Measurements from ENCODE around the gene FSTL1. TPM values are rescaled to one million over a fixed set of nuclear protein-coding genes. Genes with fewer than 3 reads are reported as not detected.

Gene FSTL1
- total and polyA plus RNA-seq, 2 of the 8 experiments (the other 6 are each of a cell fraction or from before 2014, with no cell fraction given) = 158 to 516 TPM

DNA sequence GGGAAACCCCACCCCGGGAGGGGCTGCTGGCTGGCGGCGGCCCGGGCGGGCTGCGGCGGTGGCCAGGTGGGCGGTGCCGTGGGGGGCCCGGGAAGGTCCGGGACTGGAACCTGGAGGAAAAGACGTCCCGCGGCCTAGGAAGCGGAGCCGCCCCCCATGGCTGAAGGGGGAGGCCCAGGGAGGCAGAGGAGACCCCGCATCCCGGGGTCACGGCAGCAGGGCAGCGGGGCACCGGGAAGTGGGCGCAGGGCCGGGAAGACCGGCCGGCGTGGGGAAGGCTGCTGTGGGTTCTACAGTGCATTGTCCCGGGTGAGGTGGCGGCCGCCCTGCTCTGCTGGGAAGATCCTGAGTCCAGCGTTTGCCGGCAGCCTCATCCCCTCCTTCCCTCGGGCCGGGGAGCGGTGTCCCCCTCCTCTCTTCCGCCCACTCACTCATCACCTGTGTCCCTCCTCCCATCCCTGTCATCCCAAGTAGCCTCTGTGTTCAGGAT is 525 bp upstream of the FSTL1 start:
- H4K91ac ChIP-seq (replicated peaks; ENCODE audit: insufficient read length, low read length) = no peak overlapping the region
- H4K8ac ChIP-seq (ENCODE audit: extremely low read depth, insufficient read depth, low read length) = peak overlapping the region; percentile 95
- no peak overlapping the region; the same call in 1 of the 2 replicates for H3K27ac ChIP-seq (ENCODE audit: low read depth, low read length)
- H3K36me3 ChIP-seq (ENCODE audit: control insufficient read depth in 2 of 4, insufficient read depth in 4 of 4, low read length in 3 of 4) = peaks cover 0 to 7% (median 1%) of the 10 kb centered on the region in 4 experiments; a peak in 2 of 8 replicates
- peaks cover 0 to 2% of the 10 kb centered on the region in 2 experiments; a peak in 1 of 4 replicates for H3K9me3 ChIP-seq (ENCODE audit: insufficient read depth in 2 of 2, low read depth in 1 of 2, low read length in 1 of 2)
- H3K14ac ChIP-seq (ENCODE audit: insufficient read length) = no peak overlapping the region
- CTCF ChIA-PET (ENCODE audit: partially characterized antibody) = interaction anchor here (1.0 to 13.8 kb wide), 3 partner anchors 10 to 106 kb away, joined by 3 to 294 read pairs (median 11); no protein-coding TSS in a partner anchor
- peak overlapping the region; percentile 25; the same call in 1 of the 2 replicates for H2AFZ ChIP-seq (ENCODE audit: low read length)
- peak overlapping the region; percentile 66 to 72 for H3K4me2 ChIP-seq (ENCODE audit: insufficient read depth in 1 of 2, low read depth in 2 of 2, low read length in 2 of 2)
- no peak overlapping the region for H3K23ac ChIP-seq (ENCODE audit: insufficient read length)
- 0 out of 2 replicates have a peak overlapping the region, but pooled peaks have one; percentile 0 for H2BK12ac ChIP-seq (ENCODE audit: low read depth, low read length)
- peak overlapping the region; percentile 71; the same call in 1 of the 2 replicates for H3K18ac ChIP-seq (ENCODE audit: extremely low read depth, low read length)
- H3K23me2 ChIP-seq (ENCODE audit: low read depth, low read length) = peaks cover 4% of the 10 kb centered on the region; the same call in 1 of the 2 replicates
- H2BK5ac ChIP-seq (ENCODE audit: low read depth, low read length) = peak overlapping the region; percentile 67; the same call in 1 of the 2 replicates
- peak overlapping the region; percentile 74 to 97 (median 87) for H3K4me3 ChIP-seq (ENCODE audit: extremely low read depth in 1 of 4, insufficient read depth in 2 of 4, low read depth in 3 of 4, low read length in 4 of 4)
- H3K4me1 ChIP-seq (replicated peaks in 1 of 4; ENCODE audit: control insufficient read depth in 3 of 4, insufficient read depth in 4 of 4, low read length in 3 of 4) = peaks cover 6 to 23% (median 19%) of the 10 kb centered on the region in 4 experiments; a peak in 5 of 7 replicates
- DNase-seq (ENCODE audit: low read depth in 1 of 2, low spot score in 2 of 2) = peak in 1 of 2 experiments; percentile 82
- POLR2A ChIA-PET (ENCODE audit: partially characterized antibody) = interaction anchor here (0.7 to 19.9 kb wide), 16 partner anchors 9 to 661 kb away, joined by 3 to 299 read pairs (median 4); partner anchors contain the start of gene GSK3B
- H3K79me1 ChIP-seq (ENCODE audit: low read depth, low read length) = peaks cover 11% of the 10 kb centered on the region; the same call in 1 of the 2 replicates
- H2BK15ac ChIP-seq (ENCODE audit: low read length) = no peak overlapping the region
- H4K20me1 ChIP-seq (replicated peaks in 1 of 2; ENCODE audit: control insufficient read depth in 1 of 2, insufficient read depth in 2 of 2, low read length in 2 of 2) = peaks cover 5 to 9% of the 10 kb centered on the region in 2 experiments
- no peaks in the 10 kb centered on the region for H3K27me3 ChIP-seq (replicated peaks in 1 of 4; ENCODE audit: control insufficient read depth in 3 of 4, extremely low read depth in 1 of 4, insufficient read depth in 3 of 4, low read length in 3 of 4)
- no peak overlapping the region for H3K56ac ChIP-seq (replicated peaks; ENCODE audit: insufficient read length, low read depth, low read length)
- FAIRE-seq = peak; percentile 36
- H2AK5ac ChIP-seq (ENCODE audit: low read depth, low read length) = no peak overlapping the region
- H2BK20ac ChIP-seq (ENCODE audit: low read length) = no peak overlapping the region
- peak overlapping the region in 3 of 4 experiments; percentile 46 to 58 (median 46); a peak in 4 of 7 replicates for H3K9ac ChIP-seq (replicated peaks in 1 of 4; ENCODE audit: extremely low read depth in 1 of 4, low read depth in 3 of 4, low read length in 3 of 4)
- no peak overlapping the region for H2BK120ac ChIP-seq (replicated peaks; ENCODE audit: low read depth, low read length)
- 0% methylated on average over 5 of the region's 35 CpGs; no CpG with 5 or more reads in 1 of the 2 experiments for WGBS, 2 experiments (ENCODE audit: extremely low coverage in 1 of 2, insufficient coverage in 1 of 2, insufficient read length in 1 of 2, insufficient replicate concordance in 2 of 2, low coverage in 1 of 2, low lambda C conversion rate in 2 of 2, missing lambda C conversion rate in 1 of 2)
- peak overlapping the region; percentile 65 for H4K5ac ChIP-seq (ENCODE audit: insufficient read length, low read depth, low read length)
- H3K79me2 ChIP-seq (ENCODE audit: control insufficient read depth in 1 of 2, insufficient read depth in 2 of 2, low read length in 2 of 2) = peaks cover 9 to 41% of the 10 kb centered on the region in 2 experiments; a peak in 3 of 4 replicates
- H3K4ac ChIP-seq (replicated peaks; ENCODE audit: insufficient read length, low read depth, low read length) = no peak overlapping the region
- TF ChIP-seq ASH2L (IDR thresholded peaks at IDR 0.05; ENCODE audit: low read length) (peak; percentile 87), FOSL1 (IDR thresholded peaks at IDR 0.05; ENCODE audit: insufficient read depth, low read depth, low read length) (no peak), EGR1 (IDR thresholded peaks at IDR 0.05; ENCODE audit: borderline replicate concordance, low read depth, low read length) (peak; percentile 98), CHD2 (IDR thresholded peaks at IDR 0.05; ENCODE audit: low read length) (no peak), TAF1 (IDR thresholded peaks at IDR 0.05; ENCODE audit: low read depth, low read length) (no peak), CTBP2 (IDR thresholded peaks at IDR 0.05; ENCODE audit: borderline replicate concordance, insufficient read depth, insufficient read length, low read length) (peak; percentile 63), BRCA1 (IDR thresholded peaks at IDR 0.05; ENCODE audit: low read depth, low read length) (no peak), SIN3A (conservative IDR thresholded peaks at IDR 0.05 in 1 of 2, IDR thresholded peaks at IDR 0.05 in 1 of 2; ENCODE audit: low read depth in 1 of 2, low read length in 2 of 2) (peak in 1 of 2 experiments; percentile 28; a peak in 2 of 4 replicates), HDAC2 (IDR thresholded peaks at IDR 0.05; ENCODE audit: borderline replicate concordance in 1 of 2, low read depth in 2 of 2, low read length in 2 of 2) (peak in 1 of 2 experiments; percentile 72; a peak in 1 of 4 replicates), POLR2A (IDR thresholded peaks at IDR 0.05; ENCODE audit: control extremely low read depth in 1 of 2, low read depth in 2 of 2, low read length in 2 of 2) (peak in 1 of 2 experiments; percentile 39; a peak in 1 of 3 replicates), KDM4A (IDR thresholded peaks at IDR 0.05; ENCODE audit: low read depth, low read length, severe bottlenecking) (peak; percentile 87)
